GM12878 (cell line): ENCODE data around the gene STARD8. TPM values are rescaled to one million over a fixed set of nuclear protein-coding genes. Genes with fewer than 3 reads are reported as not detected.

Source experiments
- ATAC-seq: fragments of 200-7000 bp; cut with Tn5 transposase; 3 replicates; pipeline ENCODE4 v1.9.1; 2020; ENCODE audit warnings: mild to moderate bottlenecking, moderate library complexity
- BruUV-seq: library from RNA; stranded (reverse); fragments of 400-500 nt; replicated peaks from 2 replicates; lab custom pipeline; 2021; lab: Mats Ljungman, UMichigan
- CTCF ChIA-PET: fragments of 300-600 bp; sonication (Branson Sonifier 250); formaldehyde crosslinking; extraction: SDS; loops from one replicate; lab custom pipeline; 2021; ENCODE audit warnings: inconsistent platforms; lab: Yijun Ruan, JAX
- POLR2A ChIA-PET: fragments of 350-600 bp; formaldehyde crosslinking; extraction: SDS; loops from one replicate; lab custom pipeline; 2021; ENCODE audit warnings: inconsistent platforms; lab: Charles Lee
- RAD21 ChIA-PET: fragments of 300-600 bp; sonication (Branson Sonifier 250); formaldehyde crosslinking; loops from one replicate; lab custom pipeline; 2023; ENCODE audit warnings: antibody characterized with exemption; ENCODE audit not compliant: unreplicated experiment; lab: Charles Lee
- SMC1A ChIA-PET: fragments of 300-600 bp; sonication (Branson Sonifier 250); formaldehyde crosslinking; loops from one replicate; lab custom pipeline; 2023; ENCODE audit not compliant: unreplicated experiment, uncharacterized antibody; lab: Charles Lee
- DNase-seq: peaks from one replicate; pipeline ENCODE4 v3.0.0-alpha.2; 2011; ENCODE audit warnings: low read depth, low spot score
- FAIRE-seq: peaks from 3 replicates; lab custom pipeline; 2011; peaks lifted over from hg19 to GRCh38; lab: Jason Lieb, UNC
- H2AFZ ChIP-seq: 2 replicates; pipeline ENCODE4 v1.6.0; 2011; ENCODE audit warnings: low read depth, low read length, control low read depth; ENCODE audit not compliant: control insufficient read depth
- H3K27ac ChIP-seq: 2 replicates; pipeline ENCODE4 v1.5.1; 2011; ENCODE audit warnings: control low read depth; ENCODE audit not compliant: control insufficient read depth, insufficient read depth
- H3K27me3 ChIP-seq, 2 experiments: replicated peaks in 1 of 2; 2 replicates each; pipeline versions ENCODE4 v1.6.0 to v1.6.1; 2011; ENCODE audit warnings: low read length in 1 of 2; ENCODE audit not compliant: control insufficient read depth in 2 of 2, insufficient read depth in 2 of 2
- H3K36me3 ChIP-seq, 2 experiments: 2 replicates each; pipeline ENCODE4 v1.5.1; 2011; ENCODE audit warnings: low read length in 1 of 2; ENCODE audit not compliant: control insufficient read depth in 2 of 2, insufficient read depth in 2 of 2
- H3K4me1 ChIP-seq: 2 replicates; pipeline ENCODE4 v1.6.1; 2011; ENCODE audit warnings: mild to moderate bottlenecking, low read length, moderate library complexity, mixed read lengths; ENCODE audit not compliant: control insufficient read depth, insufficient read depth
- H3K4me2 ChIP-seq: 2 replicates; pipeline ENCODE4 v1.6.0; 2011; ENCODE audit warnings: control low read depth; ENCODE audit not compliant: control insufficient read depth, insufficient read depth
- H3K4me3 ChIP-seq: fragments of 200-600 bp; sonication (generic); 2 replicates; pipeline ENCODE4 v1.5.1; 2016
- H3K79me2 ChIP-seq: 2 replicates; pipeline ENCODE4 v1.6.0; 2011; ENCODE audit warnings: low read length; ENCODE audit not compliant: control insufficient read depth, insufficient read depth
- H3K9ac ChIP-seq: 2 replicates; pipeline ENCODE4 v1.8.0; 2011; ENCODE audit warnings: low read length, control low read depth, mixed read lengths; ENCODE audit not compliant: control insufficient read depth, insufficient read depth
- H3K9me3 ChIP-seq: replicated peaks from 3 replicates; pipeline ENCODE4 v1.5.1; 2011; ENCODE audit warnings: mild to moderate bottlenecking, low read length; ENCODE audit not compliant: control insufficient read depth, insufficient read depth
- H4K20me1 ChIP-seq: 2 replicates; pipeline ENCODE4 v1.6.0; 2011; ENCODE audit not compliant: control insufficient read depth, insufficient read depth
- CBFB ChIP-seq: IDR thresholded peaks from 2 replicates; pipeline ENCODE4 v1.6.1; 2016; ENCODE audit warnings: antibody characterized with exemption, low read depth
- CHD2 ChIP-seq: IDR thresholded peaks from 2 replicates; pipeline ENCODE4 v1.6.1; 2011; ENCODE audit warnings: low read depth, low read length, improper control_type of control experiment, borderline replicate concordance
- IKZF1 ChIP-seq: fragments of 450-650 bp; conservative IDR thresholded peaks from 2 replicates; pipeline ENCODE4 v1.6.1; 2017; ENCODE audit warnings: antibody characterized with exemption, mild to moderate bottlenecking
- NR2C2 ChIP-seq: IDR thresholded peaks from 2 replicates; pipeline ENCODE4 v1.6.1; 2011; ENCODE audit warnings: borderline replicate concordance, low read depth; ENCODE audit not compliant: control insufficient read depth, insufficient read length
- RAD51 ChIP-seq: fragments of 450-650 bp; IDR thresholded peaks from 2 replicates; pipeline ENCODE4 v1.6.1; 2016; ENCODE audit warnings: moderate library complexity, mild to moderate bottlenecking, inconsistent platforms
- WGBS: methylation state at CpG from one replicate; pipeline ENCODE4 v1.1.6; 2016; ENCODE audit warnings: low lambda C conversion rate; ENCODE audit not compliant: insufficient replicate concordance, insufficient coverage; ENCODE audit errors: missing lambda C conversion rate; 5-methylcytosine and 5-hydroxymethylcytosine counted together
- in situ Hi-C: fragments of 300-500 bp; cut with MboI; formaldehyde crosslinking; loops from 9 replicates; pipeline ENCODE4 v1.14.3; 2018; ENCODE audit warnings: mixed read lengths
- intact Hi-C: fragments of 100-400 bp; cut with micrococcal nuclease; formaldehyde crosslinking; loops from one replicate; pipeline ENCODE4 v1.14.2; 2022; ENCODE audit not compliant: unreplicated experiment
- polyA plus RNA-seq, 11 experiments: library from polyadenylated mRNA; depleted of rRNA in 4 of 11; unstranded in 6 of 11; stranded (reverse) in 5 of 11; fragments of >200 nt; fragmentation: Nextera tagmentation in 4 of 11; fragmentation: Illumina TruSeq in 1 of 11; extraction: Ambion mirVana in 4 of 11; extraction: Trizol in 1 of 11; gene quantifications; 1 replicate in 1 of 11; 2 replicates in 10 of 11; pipeline versions ENCODE4 v1.2.1 to v1.2.3, GENCODE V29; 2011 to 2016; ENCODE audit warnings: inconsistent platforms in 2 of 11, missing spikeins in 2 of 11, low read depth in 1 of 11
- total RNA-seq, 4 experiments: library from RNA; depleted of rRNA in 3 of 4; stranded (reverse); fragments of >200 nt in 3 of 4; fragmentation: Illumina TruSeq in 1 of 4; extraction: Trizol in 1 of 4; gene quantifications; 2 replicates each; pipeline versions ENCODE4 v1.2.1 to v1.2.3, GENCODE V29; 2013 to 2021
- TF ChIP-seq, protein P1 (sequence below): IDR thresholded peaks from 2 replicates; pipeline ENCODE4 v1.6.1; 2012; ENCODE audit warnings: low read depth, low read length, improper control_type of control experiment
- TF ChIP-seq, protein P2 (sequence below): fragments of 450-650 bp; IDR thresholded peaks from 2 replicates; pipeline ENCODE4 v1.6.1; 2016; ENCODE audit warnings: mild to moderate bottlenecking, moderate library complexity, borderline replicate concordance
- TF ChIP-seq, protein P3 (sequence below): fragments of 450-650 bp; IDR thresholded peaks from 2 replicates; pipeline ENCODE4 v1.6.1; 2017; ENCODE audit warnings: mild to moderate bottlenecking, moderate library complexity
- TF ChIP-seq, protein P4 (sequence below): IDR thresholded peaks from 2 replicates; pipeline ENCODE4 v1.6.1; 2011; ENCODE audit warnings: mild to moderate bottlenecking, low read depth, low read length, moderate library complexity; ENCODE audit not compliant: insufficient replicate concordance

STARD8 gene
- total and polyA plus RNA-seq, 10 of the 15 experiments (the other 5 are each of a cell fraction or from before 2014, with no cell fraction given), result 0.03 to 0.14 (median 0.07) TPM; not detected in 6

GRCh38 chrX:68646421-68646820, 1.0 kb upstream of the STARD8 start:
- H3K4me1 ChIP-seq, result no peaks in the 10 kb centered on the region
- no peak overlapping the region for H3K9ac ChIP-seq
- no peak overlapping the region for H3K27ac ChIP-seq
- BruUV-seq, result no TSS peak
- in situ Hi-C loops (no loop called here), intact Hi-C loops (no loop called here)
- 40% methylated on average over 1 of the region's 1 CpG for WGBS
- ATAC-seq, result no peak
- CTCF ChIA-PET, result no interaction called here
- no peak overlapping the region for H3K4me2 ChIP-seq
- TF ChIP-seq CBFB (no peak), RAD51 (no peak), CHD2 (no peak), IKZF1 (no peak), NR2C2 (no peak)
- TF ChIP-seq, protein P1, sequence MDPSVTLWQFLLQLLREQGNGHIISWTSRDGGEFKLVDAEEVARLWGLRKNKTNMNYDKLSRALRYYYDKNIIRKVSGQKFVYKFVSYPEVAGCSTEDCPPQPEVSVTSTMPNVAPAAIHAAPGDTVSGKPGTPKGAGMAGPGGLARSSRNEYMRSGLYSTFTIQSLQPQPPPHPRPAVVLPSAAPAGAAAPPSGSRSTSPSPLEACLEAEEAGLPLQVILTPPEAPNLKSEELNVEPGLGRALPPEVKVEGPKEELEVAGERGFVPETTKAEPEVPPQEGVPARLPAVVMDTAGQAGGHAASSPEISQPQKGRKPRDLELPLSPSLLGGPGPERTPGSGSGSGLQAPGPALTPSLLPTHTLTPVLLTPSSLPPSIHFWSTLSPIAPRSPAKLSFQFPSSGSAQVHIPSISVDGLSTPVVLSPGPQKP, result no peak
- TF ChIP-seq, protein P2, sequence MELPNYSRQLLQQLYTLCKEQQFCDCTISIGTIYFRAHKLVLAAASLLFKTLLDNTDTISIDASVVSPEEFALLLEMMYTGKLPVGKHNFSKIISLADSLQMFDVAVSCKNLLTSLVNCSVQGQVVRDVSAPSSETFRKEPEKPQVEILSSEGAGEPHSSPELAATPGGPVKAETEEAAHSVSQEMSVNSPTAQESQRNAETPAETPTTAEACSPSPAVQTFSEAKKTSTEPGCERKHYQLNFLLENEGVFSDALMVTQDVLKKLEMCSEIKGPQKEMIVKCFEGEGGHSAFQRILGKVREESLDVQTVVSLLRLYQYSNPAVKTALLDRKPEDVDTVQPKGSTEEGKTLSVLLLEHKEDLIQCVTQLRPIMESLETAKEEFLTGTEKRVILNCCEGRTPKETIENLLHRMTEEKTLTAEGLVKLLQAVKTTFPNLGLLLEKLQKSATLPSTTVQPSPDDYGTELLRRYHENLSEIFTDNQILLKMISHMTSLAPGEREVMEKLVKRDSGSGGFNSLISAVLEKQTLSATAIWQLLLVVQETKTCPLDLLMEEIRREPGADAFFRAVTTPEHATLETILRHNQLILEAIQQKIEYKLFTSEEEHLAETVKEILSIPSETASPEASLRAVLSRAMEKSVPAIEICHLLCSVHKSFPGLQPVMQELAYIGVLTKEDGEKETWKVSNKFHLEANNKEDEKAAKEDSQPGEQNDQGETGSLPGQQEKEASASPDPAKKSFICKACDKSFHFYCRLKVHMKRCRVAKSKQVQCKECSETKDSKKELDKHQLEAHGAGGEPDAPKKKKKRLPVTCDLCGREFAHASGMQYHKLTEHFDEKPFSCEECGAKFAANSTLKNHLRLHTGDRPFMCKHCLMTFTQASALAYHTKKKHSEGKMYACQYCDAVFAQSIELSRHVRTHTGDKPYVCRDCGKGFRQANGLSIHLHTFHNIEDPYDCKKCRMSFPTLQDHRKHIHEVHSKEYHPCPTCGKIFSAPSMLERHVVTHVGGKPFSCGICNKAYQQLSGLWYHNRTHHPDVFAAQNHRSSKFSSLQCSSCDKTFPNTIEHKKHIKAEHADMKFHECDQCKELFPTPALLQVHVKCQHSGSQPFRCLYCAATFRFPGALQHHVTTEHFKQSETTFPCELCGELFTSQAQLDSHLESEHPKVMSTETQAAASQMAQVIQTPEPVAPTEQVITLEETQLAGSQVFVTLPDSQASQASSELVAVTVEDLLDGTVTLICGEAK, result no peak
- TF ChIP-seq, protein P3, sequence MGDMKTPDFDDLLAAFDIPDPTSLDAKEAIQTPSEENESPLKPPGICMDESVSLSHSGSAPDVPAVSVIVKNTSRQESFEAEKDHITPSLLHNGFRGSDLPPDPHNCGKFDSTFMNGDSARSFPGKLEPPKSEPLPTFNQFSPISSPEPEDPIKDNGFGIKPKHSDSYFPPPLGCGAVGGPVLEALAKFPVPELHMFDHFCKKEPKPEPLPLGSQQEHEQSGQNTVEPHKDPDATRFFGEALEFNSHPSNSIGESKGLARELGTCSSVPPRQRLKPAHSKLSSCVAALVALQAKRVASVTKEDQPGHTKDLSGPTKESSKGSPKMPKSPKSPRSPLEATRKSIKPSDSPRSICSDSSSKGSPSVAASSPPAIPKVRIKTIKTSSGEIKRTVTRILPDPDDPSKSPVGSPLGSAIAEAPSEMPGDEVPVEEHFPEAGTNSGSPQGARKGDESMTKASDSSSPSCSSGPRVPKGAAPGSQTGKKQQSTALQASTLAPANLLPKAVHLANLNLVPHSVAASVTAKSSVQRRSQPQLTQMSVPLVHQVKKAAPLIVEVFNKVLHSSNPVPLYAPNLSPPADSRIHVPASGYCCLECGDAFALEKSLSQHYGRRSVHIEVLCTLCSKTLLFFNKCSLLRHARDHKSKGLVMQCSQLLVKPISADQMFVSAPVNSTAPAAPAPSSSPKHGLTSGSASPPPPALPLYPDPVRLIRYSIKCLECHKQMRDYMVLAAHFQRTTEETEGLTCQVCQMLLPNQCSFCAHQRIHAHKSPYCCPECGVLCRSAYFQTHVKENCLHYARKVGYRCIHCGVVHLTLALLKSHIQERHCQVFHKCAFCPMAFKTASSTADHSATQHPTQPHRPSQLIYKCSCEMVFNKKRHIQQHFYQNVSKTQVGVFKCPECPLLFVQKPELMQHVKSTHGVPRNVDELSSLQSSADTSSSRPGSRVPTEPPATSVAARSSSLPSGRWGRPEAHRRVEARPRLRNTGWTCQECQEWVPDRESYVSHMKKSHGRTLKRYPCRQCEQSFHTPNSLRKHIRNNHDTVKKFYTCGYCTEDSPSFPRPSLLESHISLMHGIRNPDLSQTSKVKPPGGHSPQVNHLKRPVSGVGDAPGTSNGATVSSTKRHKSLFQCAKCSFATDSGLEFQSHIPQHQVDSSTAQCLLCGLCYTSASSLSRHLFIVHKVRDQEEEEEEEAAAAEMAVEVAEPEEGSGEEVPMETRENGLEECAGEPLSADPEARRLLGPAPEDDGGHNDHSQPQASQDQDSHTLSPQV, result no peak
- TF ChIP-seq, protein P4, sequence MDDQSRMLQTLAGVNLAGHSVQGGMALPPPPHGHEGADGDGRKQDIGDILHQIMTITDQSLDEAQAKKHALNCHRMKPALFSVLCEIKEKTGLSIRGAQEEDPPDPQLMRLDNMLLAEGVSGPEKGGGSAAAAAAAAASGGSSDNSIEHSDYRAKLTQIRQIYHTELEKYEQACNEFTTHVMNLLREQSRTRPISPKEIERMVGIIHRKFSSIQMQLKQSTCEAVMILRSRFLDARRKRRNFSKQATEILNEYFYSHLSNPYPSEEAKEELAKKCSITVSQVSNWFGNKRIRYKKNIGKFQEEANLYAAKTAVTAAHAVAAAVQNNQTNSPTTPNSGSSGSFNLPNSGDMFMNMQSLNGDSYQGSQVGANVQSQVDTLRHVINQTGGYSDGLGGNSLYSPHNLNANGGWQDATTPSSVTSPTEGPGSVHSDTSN, result no peak
- H2AFZ ChIP-seq, result no peak overlapping the region
- no peaks in the 10 kb centered on the region for H4K20me1 ChIP-seq
- H3K9me3 ChIP-seq, result no peaks in the 10 kb centered on the region
- no peaks in the 10 kb centered on the region; a peak in 2 of 4 replicates for H3K27me3 ChIP-seq
- no peak for FAIRE-seq
- RAD21 ChIA-PET, result interaction anchor here (0.6 kb wide), 1 partner anchor 134 kb away, joined by 3 read pairs; no protein-coding TSS in a partner anchor
- no peaks in the 10 kb centered on the region for H3K79me2 ChIP-seq
- no peaks in the 10 kb centered on the region for H3K36me3 ChIP-seq
- SMC1A ChIA-PET, result interaction anchor here (0.6 kb wide), 1 partner anchor 134 kb away, joined by 3 read pairs; no protein-coding TSS in a partner anchor
- no peak overlapping the region for H3K4me3 ChIP-seq
- no peak for DNase-seq
- POLR2A ChIA-PET, result interaction anchor here (0.6 kb wide), 1 partner anchor 51 kb away, joined by 4 read pairs; no protein-coding TSS in a partner anchor
